Measurements from ENCODE around the gene NDUFS1. TPM values are rescaled to one million over a fixed set of nuclear protein-coding genes. Genes with fewer than 3 reads are reported as not detected.
A peak's percentile ranks its signal among the peaks of the same experiment; 100 is the strongest.
"Not testable (repeated sequence)": the region's sequence is repeated elsewhere in the genome, so short reads cannot be mapped to it uniquely, and the experiment has no call there.

NDUFS1 gene
- total RNA-seq, 4 donors from 2014 or later: 37.0 to 118 (median 76.5) TPM

DNA sequence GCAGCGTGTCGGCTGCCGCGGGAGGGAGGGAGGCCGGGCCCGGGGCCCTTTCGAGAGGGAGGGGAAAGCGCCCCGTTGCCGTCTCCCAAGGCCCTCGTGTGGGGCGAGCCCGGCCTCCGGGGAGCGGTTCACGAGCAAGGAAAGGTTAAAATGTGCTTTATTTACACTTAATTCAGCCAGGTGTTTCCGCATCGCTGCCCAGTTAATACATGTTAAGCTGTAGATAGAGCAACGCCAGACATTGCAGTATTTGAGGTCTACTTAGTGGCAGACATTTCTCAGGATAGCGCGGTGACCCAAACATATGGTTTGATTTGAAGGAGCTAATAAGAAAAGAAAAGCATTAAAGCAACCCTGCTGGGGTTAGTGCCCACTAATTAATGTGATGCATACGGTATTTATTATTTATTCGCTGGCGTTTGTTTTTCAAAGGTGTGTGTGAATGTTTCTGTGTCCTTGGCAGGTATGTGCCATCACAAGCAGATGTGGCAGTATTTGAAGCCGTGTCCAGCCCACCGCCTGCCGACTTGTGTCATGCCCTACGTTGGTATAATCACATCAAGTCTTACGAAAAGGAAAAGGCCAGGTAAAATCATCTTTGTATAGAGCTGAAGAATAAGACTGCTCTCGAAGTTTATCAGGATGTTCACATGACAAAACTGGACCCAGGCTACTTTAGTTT, 1.0 kb upstream of the NDUFS1 start:
- TF ChIP-seq EP300 (IDR thresholded peaks at IDR 0.05; ENCODE audit: low read depth): no peak
- no peak for TF ChIP-seq POLR2A (IDR thresholded peaks at IDR 0.05)
- TF ChIP-seq, protein P1, sequence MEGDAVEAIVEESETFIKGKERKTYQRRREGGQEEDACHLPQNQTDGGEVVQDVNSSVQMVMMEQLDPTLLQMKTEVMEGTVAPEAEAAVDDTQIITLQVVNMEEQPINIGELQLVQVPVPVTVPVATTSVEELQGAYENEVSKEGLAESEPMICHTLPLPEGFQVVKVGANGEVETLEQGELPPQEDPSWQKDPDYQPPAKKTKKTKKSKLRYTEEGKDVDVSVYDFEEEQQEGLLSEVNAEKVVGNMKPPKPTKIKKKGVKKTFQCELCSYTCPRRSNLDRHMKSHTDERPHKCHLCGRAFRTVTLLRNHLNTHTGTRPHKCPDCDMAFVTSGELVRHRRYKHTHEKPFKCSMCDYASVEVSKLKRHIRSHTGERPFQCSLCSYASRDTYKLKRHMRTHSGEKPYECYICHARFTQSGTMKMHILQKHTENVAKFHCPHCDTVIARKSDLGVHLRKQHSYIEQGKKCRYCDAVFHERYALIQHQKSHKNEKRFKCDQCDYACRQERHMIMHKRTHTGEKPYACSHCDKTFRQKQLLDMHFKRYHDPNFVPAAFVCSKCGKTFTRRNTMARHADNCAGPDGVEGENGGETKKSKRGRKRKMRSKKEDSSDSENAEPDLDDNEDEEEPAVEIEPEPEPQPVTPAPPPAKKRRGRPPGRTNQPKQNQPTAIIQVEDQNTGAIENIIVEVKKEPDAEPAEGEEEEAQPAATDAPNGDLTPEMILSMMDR (IDR thresholded peaks at IDR 0.05): no peak
- TF ChIP-seq POLR2AphosphoS5 (IDR thresholded peaks at IDR 0.05): no peak
- 0 to 3% methylated on average over 3 to 26 of the region's 30 CpGs for WGBS, 2 donors (ENCODE audit: low coverage in 1 of 2)
- Histone ChIP-seq H3K36me3 (peaks cover 0 to 26% (median 10%) of the 10 kb centered on the region in 4 donors), H3K27me3 (no peaks in the 10 kb centered on the region), H3K9me3 (no peaks in the 10 kb centered on the region), H3K4me1 (peaks cover 13 to 34% (median 27%) of the 10 kb centered on the region in 4 donors), H3K27ac (peak overlapping the region; percentile 93 to 97 (median 94)), H3K4me3 (peak overlapping the region; percentile 72 to 88 (median 83))
- DNase-seq: peak; percentile 66
- in situ Hi-C loops (cut with MboI; ENCODE audit: low pct_ligation_motif_present in 1 of 4, low pct_unique_long_range_greater_than_20kb in 1 of 4, low sequenced_read_pairs in 3 of 4) (no loop called here), intact Hi-C loops (cut with DNase I; ENCODE audit: low total_unique reads) (no loop called here)

DNA sequence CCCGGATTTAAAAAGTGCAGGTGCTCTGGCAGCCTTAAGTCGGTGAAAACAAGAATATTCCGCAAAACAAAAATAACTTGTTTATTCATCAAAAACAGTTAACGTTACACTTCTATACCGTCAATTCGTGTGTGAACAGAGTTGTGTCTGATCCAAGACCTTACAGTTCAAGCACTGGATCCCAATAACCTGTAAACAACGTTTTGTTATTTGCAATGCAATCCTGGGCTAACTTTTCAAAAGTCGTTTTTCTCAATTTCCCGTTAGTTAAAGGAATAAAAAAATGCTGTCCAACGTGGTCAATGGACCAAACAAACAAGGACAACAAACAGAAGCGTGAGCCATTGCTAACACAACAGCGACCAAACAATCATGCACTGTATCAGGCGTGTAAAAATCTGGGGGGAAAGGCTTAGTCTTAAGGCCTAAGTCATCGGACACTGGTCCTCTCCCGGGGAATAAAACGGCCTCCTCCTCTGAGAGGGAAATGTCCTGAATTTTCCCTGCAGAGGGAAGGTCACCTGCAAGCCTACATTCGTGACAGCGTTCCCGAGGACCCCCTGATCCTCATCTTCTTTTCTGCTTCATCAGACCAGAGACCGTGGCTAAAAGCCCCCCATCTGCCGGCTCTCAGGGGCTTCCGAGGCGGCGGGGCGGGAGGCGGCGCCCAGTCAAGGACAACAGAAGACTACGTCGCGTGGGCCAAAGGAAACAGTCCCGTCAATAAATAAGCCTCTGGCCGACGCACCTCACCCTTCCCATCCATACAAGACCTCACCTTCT, 490 bp downstream of the NDUFS1 start:
- peak overlapping the region; percentile 82 to 91 (median 86) for H3K4me3 ChIP-seq
- WGBS, 2 donors (ENCODE audit: low coverage in 1 of 2): 1 to 2% methylated on average over 13 to 33 of the region's 33 CpGs
- peaks cover 20 to 49% (median 31%) of the 10 kb centered on the region in 4 donors for H3K4me1 ChIP-seq
- no peak for DNase-seq
- in situ Hi-C loops (cut with MboI; ENCODE audit: low pct_ligation_motif_present in 1 of 4, low pct_unique_long_range_greater_than_20kb in 1 of 4, low sequenced_read_pairs in 3 of 4): no loop called here
- H3K9me3 ChIP-seq: no peaks in the 10 kb centered on the region
- H3K27ac ChIP-seq: peak overlapping the region; percentile 93 to 97 (median 94)
- intact Hi-C loops (cut with DNase I; ENCODE audit: low total_unique reads): no loop called here
- H3K36me3 ChIP-seq: peaks cover 0 to 26% (median 10%) of the 10 kb centered on the region in 4 donors
- TF ChIP-seq EP300 (IDR thresholded peaks at IDR 0.05; ENCODE audit: low read depth): no peak
- TF ChIP-seq POLR2AphosphoS5 (IDR thresholded peaks at IDR 0.05): no peak
- TF ChIP-seq, protein P1 (IDR thresholded peaks at IDR 0.05): no peak
- no peak for TF ChIP-seq POLR2A (IDR thresholded peaks at IDR 0.05)
- H3K27me3 ChIP-seq: no peaks in the 10 kb centered on the region

DNA sequence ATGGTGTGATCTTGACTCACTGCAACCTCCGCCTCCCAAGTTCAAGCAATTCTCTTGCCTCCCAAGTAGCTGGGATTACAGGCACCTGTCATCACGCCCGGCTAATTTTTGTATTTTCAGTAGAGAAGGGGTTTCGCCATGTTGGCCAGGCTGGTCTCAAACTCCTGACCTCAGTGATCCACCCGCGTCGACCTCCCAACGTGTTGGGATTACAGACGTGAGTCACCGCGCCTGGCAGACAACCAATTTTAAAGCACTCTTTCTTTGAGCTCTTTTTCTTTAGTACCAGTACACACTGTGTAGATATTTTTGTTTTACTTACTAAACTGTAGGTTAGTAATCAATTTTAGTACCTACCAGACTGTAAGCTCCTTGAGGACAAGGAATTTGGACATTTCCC, 2.2 kb downstream of the NDUFS1 start:
- WGBS, 2 donors (ENCODE audit: low coverage in 1 of 2): 84 to 87% methylated on average over 8 to 11 of the region's 11 CpGs
- Histone ChIP-seq H3K4me1 (peaks cover 21 to 53% (median 31%) of the 10 kb centered on the region in 4 donors), H3K36me3 (peaks cover 0 to 15% (median 5%) of the 10 kb centered on the region in 4 donors)
- H3K27ac ChIP-seq; H3K9me3 ChIP-seq; DNase-seq; intact Hi-C loops (cut with DNase I; ENCODE audit: low total_unique reads); H3K4me3 ChIP-seq; H3K27me3 ChIP-seq; in situ Hi-C loops (cut with MboI; ENCODE audit: low pct_ligation_motif_present in 1 of 4, low pct_unique_long_range_greater_than_20kb in 1 of 4, low sequenced_read_pairs in 3 of 4): not testable (repeated sequence)

- in situ Hi-C loops (cut with MboI; ENCODE audit: low pct_ligation_motif_present in 1 of 4, low pct_unique_long_range_greater_than_20kb in 1 of 4, low sequenced_read_pairs in 3 of 4) (no loop called here), intact Hi-C loops (cut with DNase I; ENCODE audit: low total_unique reads) (no loop called here)
- Histone ChIP-seq H3K36me3 (peaks cover 0 to 18% (median 2%) of the 10 kb centered on the region in 4 donors), H3K4me3 (no peak overlapping the region), H3K27ac (peak overlapping the region in 1 of 4 donors; percentile 2), H3K27me3 (no peaks in the 10 kb centered on the region), H3K9me3 (no peaks in the 10 kb centered on the region), H3K4me1 (peaks cover 12 to 47% (median 22%) of the 10 kb centered on the region in 4 donors)
- WGBS, 2 donors (ENCODE audit: low coverage in 1 of 2): 56 to 61% methylated on average over 3 of the region's 3 CpGs
- DNase-seq: no peak
- TF ChIP-seq, protein P1 (IDR thresholded peaks at IDR 0.05): peak in 1 of 5 experiments; percentile 6
- TF ChIP-seq EP300 (IDR thresholded peaks at IDR 0.05; ENCODE audit: low read depth): no peak
These were observed 5.0 kb downstream of the NDUFS1 start for GRCh38 chr2:206154197-206154596.

All from transverse colon (tissue), 4 donors.